Memory B cell (primary cell): ENCODE measurements around the gene RPS15.
"Not testable (repeated sequence)": the region's sequence is repeated elsewhere in the genome, so short reads cannot be mapped to it uniquely, and the experiment has no call there.

Experiments
- ATAC-seq: fragments of 150-1000 bp; cut with Tn5 transposase; 2 replicates; pipeline ENCODE4 v1.10.0; 2021; ENCODE audit warnings: low read depth, mild to moderate bottlenecking, moderate library complexity
- DNase-seq, 2 donors: peaks; one replicate each; pipeline ENCODE4 v3.0.0; 2022; ENCODE audit warnings: low spot score in 2 of 2
- H3K27ac Mint-ChIP-seq: one replicate; pipeline ENCODE4 v1.8.0; 2022; ENCODE audit warnings: mild to moderate bottlenecking, moderate library complexity, mixed read lengths
- H3K27me3 Mint-ChIP-seq: one replicate; pipeline ENCODE4 v1.8.0; 2022; ENCODE audit warnings: mixed read lengths
- H3K36me3 Mint-ChIP-seq: one replicate; pipeline ENCODE4 v1.8.0; 2022; ENCODE audit warnings: mild to moderate bottlenecking, mixed read lengths
- H3K4me1 Mint-ChIP-seq: one replicate; pipeline ENCODE4 v1.8.0; 2022; ENCODE audit warnings: mixed read lengths
- H3K4me3 Mint-ChIP-seq: one replicate; pipeline ENCODE4 v1.8.0; 2022; ENCODE audit warnings: mild to moderate bottlenecking, moderate library complexity, mixed read lengths
- H3K9me3 Mint-ChIP-seq: one replicate; pipeline ENCODE4 v1.8.0; 2022; ENCODE audit warnings: mixed read lengths

Gene RPS15

DNA sequence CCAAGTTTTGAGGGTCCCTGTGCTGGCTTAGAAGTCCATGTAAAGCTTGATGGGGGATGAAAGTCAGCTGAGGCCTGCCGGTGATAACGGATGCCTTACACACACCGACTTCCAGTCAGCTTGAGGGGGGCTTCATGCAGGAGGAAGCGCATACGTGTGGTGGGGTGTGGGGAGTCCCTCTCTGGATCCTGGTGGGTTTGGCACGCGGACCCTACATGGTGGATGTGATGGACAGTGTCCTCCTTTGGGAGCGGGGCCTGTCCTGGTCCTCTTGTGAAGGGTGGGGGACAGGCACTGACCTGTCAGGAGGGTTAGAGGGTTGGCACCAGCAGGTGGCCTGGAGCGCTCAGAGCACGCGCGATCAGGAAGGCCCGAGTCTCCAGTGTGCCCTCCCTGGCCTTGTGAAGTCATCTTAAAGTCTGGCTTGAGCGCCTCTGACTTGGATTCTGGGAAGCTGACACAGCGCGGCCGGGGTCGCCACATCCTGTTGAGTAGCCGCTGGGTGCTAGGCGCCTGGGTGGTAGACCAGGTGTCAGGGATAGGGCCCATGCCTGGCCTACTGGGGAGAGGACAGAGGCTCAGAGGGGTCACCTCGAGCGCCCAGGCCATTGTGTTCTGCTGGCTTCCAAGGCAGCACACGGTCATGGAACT lies 27.9 kb upstream of the RPS15 start:
- peak overlapping the region; percentile 9 for H3K27ac Mint-ChIP-seq
- no peaks in the 10 kb centered on the region for H3K36me3 Mint-ChIP-seq
- H3K4me3 Mint-ChIP-seq = peak overlapping the region; percentile 88
- no peak for DNase-seq
- no peaks in the 10 kb centered on the region for H3K9me3 Mint-ChIP-seq
- H3K4me1 Mint-ChIP-seq = peaks cover 35% of the 10 kb centered on the region
- no peaks in the 10 kb centered on the region for H3K27me3 Mint-ChIP-seq
- no peak for ATAC-seq

DNA sequence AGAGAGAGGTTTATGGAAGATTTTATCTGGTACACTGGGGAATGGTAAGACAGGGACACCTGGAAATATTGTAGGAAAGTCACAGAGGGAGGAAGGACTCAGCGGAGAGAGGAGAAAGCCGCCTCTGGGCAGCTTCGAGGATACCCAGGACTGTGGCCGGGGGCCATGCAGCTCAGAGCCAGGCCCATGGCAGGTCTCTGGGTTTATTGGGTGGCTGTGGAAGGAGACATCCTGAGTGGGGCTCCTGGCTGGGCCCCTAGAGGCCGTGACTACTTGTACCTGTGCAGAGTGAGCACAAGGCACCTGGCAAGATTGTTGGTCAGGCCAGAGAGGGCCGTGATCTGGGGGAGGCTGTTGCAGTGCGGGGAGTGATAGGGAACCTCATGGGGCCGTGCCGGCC lies 27.4 kb upstream of the RPS15 start:
- peak overlapping the region; percentile 9 for H3K27ac Mint-ChIP-seq
- peaks cover 37% of the 10 kb centered on the region for H3K4me1 Mint-ChIP-seq
- no peaks in the 10 kb centered on the region for H3K9me3 Mint-ChIP-seq
- no peaks in the 10 kb centered on the region for H3K27me3 Mint-ChIP-seq
- DNase-seq (no peak), ATAC-seq (no peak)
- no peaks in the 10 kb centered on the region for H3K36me3 Mint-ChIP-seq
- peak overlapping the region; percentile 88 for H3K4me3 Mint-ChIP-seq

DNA sequence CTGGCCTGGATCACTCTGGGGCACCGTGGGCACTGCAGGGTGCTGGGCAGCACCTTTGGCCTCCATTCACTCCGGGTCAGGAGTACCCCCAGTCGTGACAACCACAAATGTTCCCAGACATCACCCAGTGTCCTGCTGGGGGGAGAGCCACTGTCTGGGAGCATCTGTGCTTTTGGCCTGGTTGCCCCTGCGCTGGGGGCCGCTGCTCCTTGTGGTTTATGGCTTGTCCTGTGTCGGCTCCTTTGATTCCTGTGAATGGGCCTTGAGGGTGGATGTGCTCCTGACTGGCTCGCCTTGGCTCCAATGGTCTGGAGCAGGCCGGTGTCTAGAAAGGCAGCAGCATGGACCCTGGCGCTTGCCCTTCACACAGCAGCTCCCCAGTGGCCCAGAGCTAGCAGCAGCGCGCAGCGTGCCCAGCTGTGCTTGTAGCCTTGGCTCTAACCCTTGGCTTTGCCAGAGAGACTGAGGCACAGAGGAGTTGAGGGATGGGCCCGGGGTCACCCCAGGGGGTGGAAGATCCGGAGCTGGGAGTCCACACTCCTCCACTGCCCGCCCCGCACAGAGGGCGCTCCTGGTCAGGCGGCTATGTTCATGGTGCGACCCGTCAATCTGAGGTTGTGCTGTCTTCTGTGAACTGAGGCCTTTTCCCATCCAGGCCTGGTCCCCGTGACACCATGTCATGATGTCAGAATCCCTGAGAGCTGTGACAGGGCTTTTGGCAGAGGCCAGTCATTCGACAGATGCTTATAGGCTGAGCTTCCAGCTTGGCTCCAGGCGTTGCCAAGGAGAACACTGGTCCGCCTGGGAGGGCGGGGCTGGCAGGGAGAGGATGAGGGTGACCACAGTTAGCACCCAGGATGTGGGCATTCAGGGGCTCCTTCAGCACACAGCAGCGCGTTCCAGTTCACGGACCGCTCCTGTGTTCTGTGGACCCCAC lies 26.7 kb upstream of the RPS15 start:
- no peaks in the 10 kb centered on the region for H3K9me3 Mint-ChIP-seq
- no peaks in the 10 kb centered on the region for H3K36me3 Mint-ChIP-seq
- DNase-seq (no peak), ATAC-seq (no peak)
- peak overlapping the region; percentile 8 for H3K4me3 Mint-ChIP-seq
- H3K27me3 Mint-ChIP-seq = no peaks in the 10 kb centered on the region
- peaks cover 37% of the 10 kb centered on the region for H3K4me1 Mint-ChIP-seq
- H3K27ac Mint-ChIP-seq = no peak overlapping the region

DNA sequence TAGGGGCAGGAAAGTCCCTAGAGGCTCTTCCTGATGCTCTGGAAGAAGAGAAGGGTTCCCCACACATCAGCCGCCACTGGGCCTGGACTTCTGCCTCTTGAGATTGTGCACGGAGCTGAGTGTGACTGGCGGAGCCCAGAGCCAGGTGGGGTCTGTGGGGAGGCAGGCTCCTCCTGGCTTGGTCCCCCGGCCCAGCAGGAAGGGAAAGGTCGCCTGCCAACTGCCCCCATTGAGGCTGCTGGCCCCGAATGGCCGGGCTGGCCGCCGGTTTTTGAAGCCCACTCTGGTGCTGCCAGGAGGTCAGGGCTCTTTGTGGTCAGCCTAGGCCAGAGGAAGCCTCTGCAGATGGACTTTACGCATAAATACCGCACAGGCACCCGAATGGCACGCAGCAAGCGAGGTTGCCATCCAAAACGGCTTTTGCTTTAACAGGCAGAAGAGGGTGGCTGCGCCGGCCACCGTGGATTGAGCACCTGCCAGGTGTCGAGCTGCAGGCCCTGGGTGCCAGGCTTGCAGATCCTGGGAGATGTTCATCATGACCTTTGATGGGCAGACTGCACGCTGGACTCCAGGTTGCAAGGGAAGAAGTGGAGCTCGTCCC lies 25.8 kb upstream of the RPS15 start:
- peaks cover 2% of the 10 kb centered on the region for H3K36me3 Mint-ChIP-seq
- H3K9me3 Mint-ChIP-seq = no peaks in the 10 kb centered on the region
- no peak overlapping the region for H3K27ac Mint-ChIP-seq
- H3K27me3 Mint-ChIP-seq = no peaks in the 10 kb centered on the region
- H3K4me3 Mint-ChIP-seq = no peak overlapping the region
- DNase-seq = no peak
- H3K4me1 Mint-ChIP-seq = peaks cover 36% of the 10 kb centered on the region
- ATAC-seq = no peak

DNA sequence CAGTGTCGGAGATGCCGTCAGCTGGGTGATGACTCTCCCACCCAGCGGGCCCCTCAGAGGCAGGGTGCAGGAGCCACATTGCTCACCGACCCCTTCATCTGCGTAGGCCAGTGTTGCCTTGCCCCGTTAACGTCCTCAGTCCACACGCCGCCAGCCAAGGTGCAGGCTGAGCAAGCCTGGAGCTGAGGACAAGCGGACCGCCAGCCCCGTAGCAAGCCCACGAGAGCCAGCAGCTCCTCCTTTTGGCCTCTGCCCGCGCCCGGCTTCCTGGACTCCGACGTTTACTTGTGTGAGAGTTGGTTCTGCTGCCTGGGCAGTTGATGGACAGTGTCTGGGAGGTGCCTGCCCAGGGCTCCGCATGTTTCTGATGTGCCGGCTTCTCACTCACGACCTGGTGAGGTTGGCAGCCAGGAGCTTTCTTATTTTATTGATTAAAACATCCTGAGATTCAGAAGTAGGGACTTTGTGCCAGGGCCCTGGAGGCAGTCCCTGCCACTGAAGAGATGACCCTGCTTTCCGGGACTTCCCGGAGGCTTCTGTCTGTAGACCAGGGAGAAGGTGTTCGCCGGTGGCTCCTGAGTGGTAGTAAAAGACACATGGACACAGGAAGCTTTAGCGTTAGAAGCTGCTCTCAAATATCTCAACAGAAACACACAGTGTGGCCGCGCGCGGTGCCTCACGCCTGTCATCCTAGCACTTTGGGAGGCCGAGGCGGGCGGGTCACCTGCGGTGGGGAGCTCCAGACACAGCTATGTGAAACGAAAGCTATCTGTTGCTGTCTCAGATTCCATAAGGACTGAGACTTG lies 25.0 kb upstream of the RPS15 start:
- Mint-ChIP-seq H3K9me3 (no peaks in the 10 kb centered on the region), H3K27me3 (no peaks in the 10 kb centered on the region), H3K27ac (no peak overlapping the region), H3K36me3 (peaks cover 4% of the 10 kb centered on the region), H3K4me3 (no peak overlapping the region), H3K4me1 (peaks cover 36% of the 10 kb centered on the region)
- ATAC-seq (no peak), DNase-seq (no peak)

DNA sequence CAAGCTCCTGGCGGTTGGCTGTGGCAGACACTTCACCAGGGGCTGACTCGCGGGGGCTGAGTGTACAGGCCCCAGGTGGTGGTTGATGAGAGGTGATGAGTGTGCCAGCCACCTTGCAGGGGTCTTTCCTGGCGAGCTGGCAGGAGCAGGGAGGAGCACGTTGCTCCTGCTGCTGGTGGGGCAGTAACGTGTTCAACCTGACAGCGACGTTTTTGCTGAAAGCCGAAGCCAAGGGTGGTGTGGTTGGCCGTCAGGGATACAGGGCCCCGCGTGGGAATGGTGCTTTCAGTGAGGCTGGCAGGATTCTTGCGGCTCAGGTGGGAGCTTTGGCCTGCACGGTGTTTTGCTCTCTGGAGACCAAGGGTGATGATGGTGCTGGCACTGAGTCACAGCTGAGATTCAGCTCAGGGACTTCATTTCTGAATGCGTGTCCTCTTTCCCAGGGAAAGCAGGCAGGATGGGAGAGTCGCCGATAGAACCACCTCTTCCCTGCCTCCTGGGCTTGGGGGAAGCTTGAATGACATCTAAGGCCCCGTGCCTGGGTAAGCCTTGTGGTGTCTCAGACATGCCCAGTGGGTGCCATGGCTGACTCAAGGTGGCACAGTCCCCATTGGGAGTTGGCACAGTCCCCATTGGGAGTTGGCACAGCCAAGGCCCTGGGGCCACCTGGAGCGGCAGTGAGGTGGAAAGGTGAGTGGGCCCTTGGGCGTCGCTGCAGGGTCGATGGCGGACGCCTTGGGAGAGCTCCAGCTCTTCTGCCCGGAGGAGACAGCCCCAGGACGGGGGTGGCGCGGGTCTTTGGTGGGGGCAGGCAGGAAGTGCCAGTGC lies 22.0 kb upstream of the RPS15 start:
- Mint-ChIP-seq H3K27ac (no peak overlapping the region), H3K4me3 (no peak overlapping the region), H3K36me3 (peaks cover 13% of the 10 kb centered on the region), H3K27me3 (no peaks in the 10 kb centered on the region), H3K9me3 (no peaks in the 10 kb centered on the region), H3K4me1 (peaks cover 18% of the 10 kb centered on the region)
- DNase-seq = no peak
- no peak for ATAC-seq

DNA sequence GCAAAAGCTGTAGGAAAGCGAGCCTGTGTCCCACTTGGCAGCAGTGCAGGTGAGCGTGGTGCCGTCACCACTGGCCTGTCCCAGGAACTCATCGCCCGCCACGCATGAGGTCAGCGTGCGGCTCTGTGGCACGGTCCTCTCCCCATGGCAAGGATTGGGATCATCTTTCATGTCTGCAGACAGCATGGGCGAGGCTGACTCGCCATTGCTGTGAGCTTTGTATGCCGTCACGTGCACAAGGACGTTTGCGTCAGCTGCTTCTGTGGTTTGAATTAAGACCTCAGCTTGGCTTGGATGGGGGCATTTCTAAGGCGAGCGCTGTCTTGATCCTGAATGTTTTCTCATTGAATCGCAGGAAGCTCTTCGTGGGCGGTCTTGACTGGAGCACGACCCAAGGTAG lies 21.1 kb upstream of the RPS15 start:
- peaks cover 13% of the 10 kb centered on the region for H3K36me3 Mint-ChIP-seq
- H3K27me3 Mint-ChIP-seq = no peaks in the 10 kb centered on the region
- no peak for DNase-seq
- no peak overlapping the region for H3K4me3 Mint-ChIP-seq
- no peak for ATAC-seq
- H3K9me3 Mint-ChIP-seq = no peaks in the 10 kb centered on the region
- peak overlapping the region; percentile 55 for H3K27ac Mint-ChIP-seq
- peaks cover 12% of the 10 kb centered on the region for H3K4me1 Mint-ChIP-seq

DNA sequence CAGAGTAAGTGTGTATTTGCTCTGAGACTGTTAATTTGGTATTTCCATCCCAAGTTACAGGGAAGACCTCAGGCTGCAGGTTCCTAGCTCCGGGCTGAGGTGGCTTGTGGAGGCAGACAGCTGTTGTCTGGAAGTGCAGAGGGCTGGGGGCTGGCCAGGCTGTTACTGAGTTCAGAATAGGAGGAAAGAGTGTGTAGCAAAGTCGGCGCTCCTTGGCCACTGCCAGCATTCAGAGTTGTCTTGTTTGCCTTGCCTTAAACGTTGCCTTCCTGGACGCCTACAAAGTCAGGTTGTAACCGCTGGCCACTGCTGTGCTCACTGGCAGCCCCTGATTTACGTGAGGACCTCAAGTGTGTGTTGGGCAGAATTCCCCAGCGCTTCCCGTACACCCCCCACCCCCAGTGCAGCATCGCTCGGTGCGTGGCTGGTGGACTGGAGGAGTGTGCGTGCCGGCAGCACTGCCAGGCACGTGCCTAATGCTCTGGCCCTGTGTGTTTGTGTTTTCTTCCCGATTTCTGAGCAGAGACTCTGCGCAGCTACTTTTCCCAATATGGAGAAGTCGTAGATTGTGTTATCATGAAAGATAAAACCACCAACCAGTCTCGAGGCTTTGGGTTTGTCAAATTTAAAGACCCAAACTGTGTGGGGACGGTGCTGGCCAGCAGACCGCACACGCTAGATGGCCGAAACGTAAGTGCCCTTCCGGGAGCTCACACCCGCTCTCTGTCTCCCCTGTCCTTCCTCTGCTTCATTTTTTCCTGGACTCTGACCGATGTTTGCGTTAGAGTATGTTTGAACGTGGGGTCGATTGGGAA lies 20.3 kb upstream of the RPS15 start:
- peak overlapping the region; percentile 55 for H3K27ac Mint-ChIP-seq
- H3K36me3 Mint-ChIP-seq = peaks cover 16% of the 10 kb centered on the region

DNA sequence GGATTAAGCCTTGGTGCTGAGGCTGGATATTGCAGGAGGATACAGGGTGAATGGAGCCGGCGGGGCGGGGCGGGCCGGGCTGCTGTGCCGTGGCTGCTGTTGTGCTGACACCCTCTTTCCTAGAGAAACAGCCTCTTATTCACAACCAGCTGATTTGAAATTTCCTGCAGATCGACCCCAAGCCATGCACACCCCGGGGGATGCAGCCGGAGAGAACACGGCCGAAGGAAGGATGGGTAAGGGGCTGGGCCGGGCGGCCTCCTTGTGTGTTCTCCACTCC lies 19.8 kb upstream of the RPS15 start:
- no peak for DNase-seq
- no peak overlapping the region for H3K4me3 Mint-ChIP-seq
- no peak for ATAC-seq
- peaks cover 12% of the 10 kb centered on the region for H3K4me1 Mint-ChIP-seq
- no peaks in the 10 kb centered on the region for H3K9me3 Mint-ChIP-seq
- no peaks in the 10 kb centered on the region for H3K27me3 Mint-ChIP-seq
- H3K36me3 Mint-ChIP-seq = peaks cover 21% of the 10 kb centered on the region
- no peak overlapping the region for H3K27ac Mint-ChIP-seq

More for the DNA sequence above, 20.3 kb upstream of the RPS15 start:
- Mint-ChIP-seq H3K9me3 (no peaks in the 10 kb centered on the region), H3K4me1 (peaks cover 12% of the 10 kb centered on the region), H3K27me3 (no peaks in the 10 kb centered on the region), H3K4me3 (no peak overlapping the region)
- no peak for DNase-seq
- ATAC-seq = no peak

DNA sequence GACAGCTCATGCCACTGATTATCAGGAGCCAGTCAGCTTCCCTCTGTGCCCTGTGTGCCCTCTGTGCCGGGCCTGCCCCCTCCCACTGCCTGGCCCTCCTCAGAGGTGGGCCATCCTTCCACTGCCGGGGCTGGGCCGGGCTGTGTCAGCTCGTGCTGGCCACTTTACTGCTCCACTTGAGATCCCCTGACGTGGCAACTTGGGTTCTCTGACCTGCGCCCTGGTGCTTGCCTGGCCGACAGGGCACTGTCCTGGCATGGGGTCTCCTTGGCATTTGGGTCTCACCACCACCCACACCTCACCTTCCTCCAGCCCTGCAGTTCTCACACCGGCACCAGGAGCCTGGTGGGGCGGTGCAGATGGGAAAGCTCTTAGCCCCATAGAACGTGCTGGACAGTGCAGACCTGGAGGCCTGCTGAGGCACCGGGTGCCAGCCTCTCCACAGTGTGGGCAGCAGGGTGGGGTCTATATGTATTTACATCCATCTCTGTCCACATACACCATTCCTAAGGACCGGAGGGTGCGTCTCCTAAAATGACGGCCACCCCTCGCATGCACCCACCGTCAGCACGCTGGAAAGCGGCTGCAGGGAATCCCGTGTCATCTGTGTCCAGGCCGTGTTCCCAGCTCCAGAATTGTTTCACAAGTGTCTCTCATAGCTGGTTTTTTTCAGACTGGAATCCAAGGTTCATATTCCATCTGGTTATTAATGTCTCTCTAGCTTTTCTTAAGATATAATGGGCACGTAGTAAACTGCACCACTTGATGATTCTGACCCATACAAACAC lies 19.1 kb upstream of the RPS15 start:
- H3K27me3 Mint-ChIP-seq = no peaks in the 10 kb centered on the region
- DNase-seq = no peak
- no peak overlapping the region for H3K4me3 Mint-ChIP-seq
- peaks cover 24% of the 10 kb centered on the region for H3K36me3 Mint-ChIP-seq
- peaks cover 12% of the 10 kb centered on the region for H3K4me1 Mint-ChIP-seq
- no peaks in the 10 kb centered on the region for H3K9me3 Mint-ChIP-seq
- ATAC-seq = no peak
- H3K27ac Mint-ChIP-seq = no peak overlapping the region

DNA sequence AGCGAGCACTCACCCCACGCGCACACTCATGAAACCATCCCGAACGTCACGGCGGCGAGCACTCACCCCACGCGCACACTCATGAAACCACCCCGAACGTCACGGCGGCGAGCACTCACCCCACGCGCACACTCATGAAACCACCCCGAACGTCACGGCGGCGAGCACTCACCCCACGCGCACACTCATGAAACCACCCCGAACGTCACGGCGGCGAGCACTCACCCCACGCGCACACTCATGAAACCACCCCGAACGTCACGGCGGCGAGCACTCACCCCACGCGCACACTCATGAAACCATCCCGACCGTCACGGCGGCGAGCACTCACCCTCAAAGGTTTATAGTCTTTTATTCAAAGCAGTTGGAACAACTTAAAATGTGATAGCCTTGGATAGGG lies 18.1 kb upstream of the RPS15 start:
- not testable (repeated sequence) for H3K27me3 Mint-ChIP-seq, DNase-seq, H3K9me3 Mint-ChIP-seq, H3K27ac Mint-ChIP-seq, H3K4me1 Mint-ChIP-seq, ATAC-seq, H3K4me3 Mint-ChIP-seq
- peaks cover 29% of the 10 kb centered on the region for H3K36me3 Mint-ChIP-seq

DNA sequence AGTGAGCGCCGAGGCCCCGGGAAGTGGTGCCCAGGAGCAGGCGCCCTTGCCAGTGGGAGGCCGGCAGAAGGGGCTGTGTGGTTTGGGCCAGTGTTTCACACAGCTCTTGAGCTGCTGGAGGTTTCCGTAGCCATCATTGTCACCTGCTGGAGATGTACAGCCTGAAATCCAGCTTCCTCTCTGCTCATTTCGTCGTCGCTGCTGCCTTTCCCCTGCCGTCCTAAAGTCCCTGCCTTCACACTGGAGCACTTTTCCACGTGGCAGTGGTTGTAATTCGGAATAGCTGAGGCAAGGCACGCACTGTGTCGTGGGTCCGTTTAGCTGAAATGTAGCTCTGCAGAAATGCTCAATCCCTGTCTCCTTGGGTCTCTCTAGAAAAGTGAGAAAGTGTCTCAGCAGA lies 17.6 kb upstream of the RPS15 start:
- Mint-ChIP-seq H3K4me3 (no peak overlapping the region), H3K36me3 (peaks cover 30% of the 10 kb centered on the region)

More for the DNA sequence above, 17.6 kb upstream of the RPS15 start:
- no peaks in the 10 kb centered on the region for H3K9me3 Mint-ChIP-seq
- DNase-seq (no peak), ATAC-seq (no peak)
- peaks cover 6% of the 10 kb centered on the region for H3K4me1 Mint-ChIP-seq
- H3K27me3 Mint-ChIP-seq = no peaks in the 10 kb centered on the region
- no peak overlapping the region for H3K27ac Mint-ChIP-seq
